B cell (primary cell): ENCODE measurements around the gene ZNF287. TPM values are rescaled to one million over a fixed set of nuclear protein-coding genes. Genes with fewer than 3 reads are reported as not detected.

Source experiments
- ATAC-seq: fragments of 200-7000 bp; cut with Tn5 transposase; one replicate; pipeline ENCODE4 v1.10.0; 2021; ENCODE audit warnings: low read depth, mild to moderate bottlenecking, moderate number of reproducible peaks, moderate library complexity
- CTCF ChIA-PET: fragments of 350-600 bp; sonication (Branson Sonifier 250); formaldehyde crosslinking; loops from one replicate; lab custom pipeline; 2021; ENCODE audit warnings: antibody characterized with exemption, inconsistent platforms; lab: Charles Lee
- POLR2A ChIA-PET: fragments of 350-600 bp; sonication (Branson Sonifier 250); formaldehyde crosslinking; loops from one replicate; lab custom pipeline; 2021; ENCODE audit warnings: antibody characterized with exemption; lab: Charles Lee
- DNase-seq: peaks from one replicate; pipeline ENCODE4 v3.0.0; 2013
- H2AFZ ChIP-seq: 2 replicates; pipeline ENCODE4 v1.6.1; 2012; ENCODE audit warnings: mild to moderate bottlenecking, low read depth, low read length; ENCODE audit not compliant: insufficient read depth, poor library complexity, severe bottlenecking
- H3K27ac ChIP-seq, 2 donors: 1 replicate in 1 of 2; 2 replicates in 1 of 2; pipeline ENCODE4 v1.5.1; 2012 to 2013; ENCODE audit warnings: low read length in 2 of 2, mild to moderate bottlenecking in 2 of 2, moderate library complexity in 1 of 2
- H3K27me3 ChIP-seq, 4 experiments: fragments of 200-600 bp in 1 of 4; sonication (generic) in 1 of 4; replicated peaks in 1 of 4; 1 replicate in 2 of 4; 2 replicates in 2 of 4; pipeline versions ENCODE4 v1.6.1 to v1.7.0; 2013 to 2016; ENCODE audit warnings: low read length in 3 of 4, mild to moderate bottlenecking in 2 of 4, mixed read lengths in 1 of 4, moderate library complexity in 1 of 4; ENCODE audit not compliant: insufficient read depth in 4 of 4, control insufficient read depth in 3 of 4; ENCODE audit errors: control extremely low read depth in 1 of 4
- H3K36me3 ChIP-seq, 2 experiments: replicated peaks in 1 of 2; 1 replicate in 1 of 2; 2 replicates in 1 of 2; pipeline versions ENCODE4 v1.6.1 to v1.7.1; 2013; ENCODE audit warnings: low read length in 1 of 2; ENCODE audit not compliant: insufficient read depth in 2 of 2, control insufficient read depth in 1 of 2; ENCODE audit errors: control extremely low read depth in 1 of 2, extremely low read depth in 1 of 2
- H3K4me1 ChIP-seq, 2 donors: fragments of 200-600 bp in 1 of 2; sonication (generic) in 1 of 2; 1 replicate in 1 of 2; 2 replicates in 1 of 2; pipeline versions ENCODE4 v1.5.1 to v1.6.1; 2013 to 2017; ENCODE audit warnings: low read length in 2 of 2; ENCODE audit not compliant: control insufficient read depth in 2 of 2, insufficient read depth in 2 of 2
- H3K4me2 ChIP-seq: replicated peaks from 2 replicates; pipeline ENCODE3; 2012; ENCODE audit warnings: mild to moderate bottlenecking, low read depth, low read length; ENCODE audit not compliant: poor library complexity, severe bottlenecking
- H3K4me3 ChIP-seq, 5 experiments: fragments of 200-600 bp in 1 of 5; sonication (generic) in 1 of 5; 1 replicate in 3 of 5; 2 replicates in 2 of 5; pipeline versions ENCODE4 v1.5.1 to v1.7.0; 2011 to 2016; ENCODE audit warnings: low read length in 4 of 5, mild to moderate bottlenecking in 4 of 5, low read depth in 2 of 5, control low read depth in 1 of 5, moderate library complexity in 1 of 5; ENCODE audit not compliant: insufficient read depth in 1 of 5; ENCODE audit errors: control extremely low read depth in 1 of 5, extremely low read depth in 1 of 5
- H3K79me2 ChIP-seq: fragments of 200-600 bp; sonication (generic); one replicate; pipeline ENCODE4 v1.6.0; 2016; ENCODE audit warnings: low read length; ENCODE audit not compliant: control insufficient read depth, insufficient read depth
- H3K9ac ChIP-seq: fragments of 200-600 bp; sonication (generic); 2 replicates; pipeline ENCODE4 v1.6.1; 2017; ENCODE audit warnings: mild to moderate bottlenecking, low read length, moderate library complexity
- H3K9me3 ChIP-seq, 3 donors: one replicate each; pipeline versions ENCODE4 v1.6.1 to v1.7.1; 2013; ENCODE audit warnings: low read length in 2 of 3; ENCODE audit not compliant: control insufficient read depth in 2 of 3, insufficient read depth in 1 of 3; ENCODE audit errors: control extremely low read depth in 1 of 3
- H4K20me1 ChIP-seq: 2 replicates; pipeline ENCODE4 v1.6.0; 2012; ENCODE audit warnings: mild to moderate bottlenecking, low read length; ENCODE audit not compliant: insufficient read depth, control insufficient read depth, poor library complexity, severe bottlenecking
- H3K27ac Mint-ChIP-seq: one replicate; pipeline ENCODE4 v1.8.0; 2021; ENCODE audit warnings: mixed read lengths
- H3K27me3 Mint-ChIP-seq: one replicate; pipeline ENCODE4 v1.8.0; 2021; ENCODE audit warnings: mixed read lengths
- H3K4me1 Mint-ChIP-seq: one replicate; pipeline ENCODE4 v1.8.0; 2021; ENCODE audit warnings: mixed read lengths
- H3K4me3 Mint-ChIP-seq: one replicate; pipeline ENCODE4 v1.8.0; 2021; ENCODE audit warnings: mixed read lengths
- H3K9me3 Mint-ChIP-seq: one replicate; pipeline ENCODE4 v1.8.0; 2022; ENCODE audit warnings: mixed read lengths; ENCODE audit not compliant: insufficient read depth
- EZH2 ChIP-seq: IDR thresholded peaks from 2 replicates; pipeline ENCODE4 v1.6.1; 2012; ENCODE audit warnings: borderline replicate concordance, low read depth, mild to moderate bottlenecking, moderate library complexity, low read length; ENCODE audit not compliant: insufficient read depth, poor library complexity, severe bottlenecking
- WGBS: methylation state at CpG from one replicate; pipeline ENCODE4 v1.1.5; 2013; ENCODE audit warnings: missing lambda C conversion rate; ENCODE audit not compliant: insufficient coverage; 5-methylcytosine and 5-hydroxymethylcytosine counted together
- intact Hi-C: fragments of 100-400 bp; cut with micrococcal nuclease; formaldehyde crosslinking; loops from one replicate; pipeline ENCODE4 v1.10.0; 2022
- polyA plus RNA-seq: library from polyadenylated mRNA; depleted of rRNA; stranded (reverse); fragments of >200 nt; gene quantifications from 2 replicates; pipeline ENCODE4 v1.2.3, GENCODE V29; 2012
- total RNA-seq, 2 donors: library from RNA; stranded (reverse); fragments of 120-200 nt in 1 of 2; gene quantifications; 1 replicate in 1 of 2; 2 replicates in 1 of 2; pipeline versions ENCODE4 v1.2.3 to v1.2.4, GENCODE V29; 2013 to 2022
- TF ChIP-seq, protein P1 (sequence below): fragments of 200-600 bp; IDR thresholded peaks from one replicate; pipeline ENCODE4 v1.8.0; 2022; ENCODE audit warnings: antibody characterized with exemption, mild to moderate bottlenecking

ZNF287 gene
- total and polyA plus RNA-seq, 2 donors (not counting 1 experiment from before 2014, with no cell fraction given): 4.2 to 19.3 TPM

DNA sequence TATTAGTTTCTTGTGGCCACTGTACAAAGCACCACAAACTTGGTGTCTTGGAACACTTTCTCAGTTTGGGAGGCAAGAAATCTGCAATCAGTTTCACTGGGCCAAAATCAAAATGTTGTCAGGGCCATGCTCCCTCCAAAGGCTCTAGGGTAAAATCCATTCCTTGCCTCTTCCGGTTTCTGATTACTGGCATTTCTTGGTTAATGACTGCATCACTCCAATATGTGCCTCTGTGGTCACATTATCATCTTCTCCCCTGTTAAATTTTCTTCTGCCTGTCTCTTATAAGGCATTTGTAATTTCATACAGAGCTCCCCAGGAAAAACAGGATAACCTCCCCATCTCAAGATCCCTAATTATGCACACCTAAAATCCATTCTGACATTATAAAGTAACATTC, 34.8 kb downstream of the ZNF287 start:
- H3K4me1 Mint-ChIP-seq: peaks cover 18% of the 10 kb centered on the region
- H3K4me2 ChIP-seq: no peak overlapping the region
- no peaks in the 10 kb centered on the region for H3K9me3 Mint-ChIP-seq
- peaks cover 0 to 20% (median 2%) of the 10 kb centered on the region in 3 donors for H3K9me3 ChIP-seq
- H2AFZ ChIP-seq: no peak overlapping the region
- peaks cover 9 to 13% of the 10 kb centered on the region in 2 donors for H3K4me1 ChIP-seq
- H3K36me3 ChIP-seq: no peaks in the 10 kb centered on the region
- ATAC-seq: no peak
- H3K27ac ChIP-seq: no peak overlapping the region
- intact Hi-C loops: no loop called here
- no peak overlapping the region for H3K27ac Mint-ChIP-seq
- ChIA-PET CTCF (no interaction called here), POLR2A (no interaction called here)
- peaks cover 15% of the 10 kb centered on the region for H3K27me3 Mint-ChIP-seq
- H4K20me1 ChIP-seq: no peaks in the 10 kb centered on the region
- WGBS: 100% methylated on average over 1 of the region's 1 CpG
- no peak overlapping the region for H3K4me3 Mint-ChIP-seq
- H3K9ac ChIP-seq: no peak overlapping the region
- TF ChIP-seq, protein P1, sequence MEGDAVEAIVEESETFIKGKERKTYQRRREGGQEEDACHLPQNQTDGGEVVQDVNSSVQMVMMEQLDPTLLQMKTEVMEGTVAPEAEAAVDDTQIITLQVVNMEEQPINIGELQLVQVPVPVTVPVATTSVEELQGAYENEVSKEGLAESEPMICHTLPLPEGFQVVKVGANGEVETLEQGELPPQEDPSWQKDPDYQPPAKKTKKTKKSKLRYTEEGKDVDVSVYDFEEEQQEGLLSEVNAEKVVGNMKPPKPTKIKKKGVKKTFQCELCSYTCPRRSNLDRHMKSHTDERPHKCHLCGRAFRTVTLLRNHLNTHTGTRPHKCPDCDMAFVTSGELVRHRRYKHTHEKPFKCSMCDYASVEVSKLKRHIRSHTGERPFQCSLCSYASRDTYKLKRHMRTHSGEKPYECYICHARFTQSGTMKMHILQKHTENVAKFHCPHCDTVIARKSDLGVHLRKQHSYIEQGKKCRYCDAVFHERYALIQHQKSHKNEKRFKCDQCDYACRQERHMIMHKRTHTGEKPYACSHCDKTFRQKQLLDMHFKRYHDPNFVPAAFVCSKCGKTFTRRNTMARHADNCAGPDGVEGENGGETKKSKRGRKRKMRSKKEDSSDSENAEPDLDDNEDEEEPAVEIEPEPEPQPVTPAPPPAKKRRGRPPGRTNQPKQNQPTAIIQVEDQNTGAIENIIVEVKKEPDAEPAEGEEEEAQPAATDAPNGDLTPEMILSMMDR: no peak
- no peak for TF ChIP-seq EZH2
- no peak overlapping the region for H3K4me3 ChIP-seq
- H3K27me3 ChIP-seq: peaks cover 0 to 3% (median 1%) of the 10 kb centered on the region in 4 experiments
- DNase-seq: no peak
- H3K79me2 ChIP-seq: no peaks in the 10 kb centered on the region

DNA sequence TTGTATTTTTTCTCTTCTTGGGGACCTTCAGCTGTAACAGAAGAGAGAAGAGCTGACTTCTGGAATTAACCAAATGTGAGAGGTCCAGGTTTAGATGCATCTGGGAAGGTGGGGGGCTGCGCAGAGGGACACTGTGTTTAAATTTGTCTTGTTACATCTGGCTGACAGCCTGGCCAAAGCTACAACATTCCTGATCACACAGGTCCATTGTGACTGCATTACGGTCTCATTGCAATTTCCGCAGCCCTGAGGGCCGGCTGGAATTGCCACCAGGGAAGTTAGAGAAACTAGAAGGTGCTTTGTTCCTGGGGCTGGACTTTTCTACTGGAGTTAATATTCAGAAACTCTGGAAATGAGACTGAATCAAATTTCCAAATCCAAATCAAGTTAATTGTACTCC, 39.1 kb downstream of the ZNF287 start:
- Histone ChIP-seq H3K27me3 (peaks cover 0 to 7% (median 1%) of the 10 kb centered on the region in 4 experiments), H3K4me1 (peaks cover 0 to under 1% of the 10 kb centered on the region in 2 donors), H3K4me2 (no peak overlapping the region), H3K36me3 (no peaks in the 10 kb centered on the region), H4K20me1 (no peaks in the 10 kb centered on the region), H2AFZ (no peak overlapping the region), H3K27ac (no peak overlapping the region), H3K9me3 (peaks cover 0 to 2% (median 0%) of the 10 kb centered on the region in 3 donors), H3K4me3 (no peak overlapping the region), H3K79me2 (no peaks in the 10 kb centered on the region), H3K9ac (no peak overlapping the region)
- ATAC-seq (no peak), DNase-seq (no peak)
- intact Hi-C loops: no loop called here
- Mint-ChIP-seq H3K27ac (no peak overlapping the region), H3K4me3 (no peak overlapping the region), H3K9me3 (no peaks in the 10 kb centered on the region), H3K27me3 (peaks cover 44% of the 10 kb centered on the region), H3K4me1 (peaks cover 3% of the 10 kb centered on the region)
- WGBS: no CpG with 5 or more reads among the region's 4 CpGs
- POLR2A ChIA-PET: no interaction called here
- CTCF ChIA-PET: interaction anchor here (2.2 kb wide), 1 partner anchor 9 kb away, joined by 12 read pairs; no protein-coding TSS in a partner anchor
- no peak for TF ChIP-seq EZH2
- TF ChIP-seq, protein P1: no peak
